ENCODE results near the gene ARVCF.

Gene ARVCF

GRCh38 chr22:20053407-20054033 is 36.9 kb upstream of the ARVCF start:
- DNase-seq (ENCODE audit: low spot score), result no peak

GRCh38 chr22:20052309-20053259 is 36.0 kb upstream of the ARVCF start:
- no peak for DNase-seq (ENCODE audit: low spot score)

- no peak for DNase-seq (ENCODE audit: low spot score)
Measured at GRCh38 chr22:20051927-20052308, 35.3 kb upstream of the ARVCF start.

GRCh38 chr22:20046730-20047129 is 30.1 kb upstream of the ARVCF start:
- no peak for DNase-seq (ENCODE audit: low spot score)

- no peak for DNase-seq (ENCODE audit: low spot score)
Measured at GRCh38 chr22:20044495-20045151, 28.0 kb upstream of the ARVCF start.

GRCh38 chr22:20043997-20044342 is 27.3 kb upstream of the ARVCF start:
- no peak for DNase-seq (ENCODE audit: low spot score)

GRCh38 chr22:20043057-20043996 is 26.7 kb upstream of the ARVCF start:
- no peak for DNase-seq (ENCODE audit: low spot score)

- DNase-seq (ENCODE audit: low spot score), result no peak
Measured at GRCh38 chr22:20040327-20041200, 23.9 kb upstream of the ARVCF start.

GRCh38 chr22:20039683-20040325 is 23.2 kb upstream of the ARVCF start:
- DNase-seq (ENCODE audit: low spot score), result no peak

- DNase-seq (ENCODE audit: low spot score), result no peak
Measured at GRCh38 chr22:20038574-20038973, 22.0 kb upstream of the ARVCF start.

- no peak for DNase-seq (ENCODE audit: low spot score)
Measured at GRCh38 chr22:20037419-20037818, 20.8 kb upstream of the ARVCF start.

GRCh38 chr22:20036535-20037392 is 20.1 kb upstream of the ARVCF start:
- no peak for DNase-seq (ENCODE audit: low spot score)

GRCh38 chr22:20036084-20036482 is 19.5 kb upstream of the ARVCF start:
- DNase-seq (ENCODE audit: low spot score), result no peak

- DNase-seq (ENCODE audit: low spot score), result no peak
Measured at GRCh38 chr22:20035375-20036083, 18.9 kb upstream of the ARVCF start.

GRCh38 chr22:20034143-20034542 is 17.5 kb upstream of the ARVCF start:
- DNase-seq (ENCODE audit: low spot score), result no peak

- DNase-seq (ENCODE audit: low spot score), result no peak
Measured at GRCh38 chr22:20033045-20033706, 16.6 kb upstream of the ARVCF start.

- no peak for DNase-seq (ENCODE audit: low spot score)
Measured at GRCh38 chr22:20032407-20032991, 15.9 kb upstream of the ARVCF start.

Measured in SW480 (cell line).